ENCODE data around the gene AGPAT3.

- no peak for TF ChIP-seq CTCF (IDR thresholded peaks at IDR 0.05)
- TF ChIP-seq POLR2A (IDR thresholded peaks at IDR 0.05) = no peak
These were observed 24.0 kb downstream of the AGPAT3 start for GRCh38 chr21:43889069-43889468.
